ENCODE measurements around the gene TNF.

- no peak for TF ChIP-seq SP1 (CRISPR knock-in tag; conservative IDR thresholded peaks at IDR 0.05)
- no peak for TF ChIP-seq CTCF (IDR thresholded peaks at IDR 0.05)
- TF ChIP-seq ETV6 (CRISPR knock-in tag; IDR thresholded peaks at IDR 0.05) = no peak
Measured at GRCh38 chr6:31528307-31528777, 47.0 kb upstream of the TNF start.
